ENCODE measurements around the gene DBN1.

The DBN1 gene

DNA sequence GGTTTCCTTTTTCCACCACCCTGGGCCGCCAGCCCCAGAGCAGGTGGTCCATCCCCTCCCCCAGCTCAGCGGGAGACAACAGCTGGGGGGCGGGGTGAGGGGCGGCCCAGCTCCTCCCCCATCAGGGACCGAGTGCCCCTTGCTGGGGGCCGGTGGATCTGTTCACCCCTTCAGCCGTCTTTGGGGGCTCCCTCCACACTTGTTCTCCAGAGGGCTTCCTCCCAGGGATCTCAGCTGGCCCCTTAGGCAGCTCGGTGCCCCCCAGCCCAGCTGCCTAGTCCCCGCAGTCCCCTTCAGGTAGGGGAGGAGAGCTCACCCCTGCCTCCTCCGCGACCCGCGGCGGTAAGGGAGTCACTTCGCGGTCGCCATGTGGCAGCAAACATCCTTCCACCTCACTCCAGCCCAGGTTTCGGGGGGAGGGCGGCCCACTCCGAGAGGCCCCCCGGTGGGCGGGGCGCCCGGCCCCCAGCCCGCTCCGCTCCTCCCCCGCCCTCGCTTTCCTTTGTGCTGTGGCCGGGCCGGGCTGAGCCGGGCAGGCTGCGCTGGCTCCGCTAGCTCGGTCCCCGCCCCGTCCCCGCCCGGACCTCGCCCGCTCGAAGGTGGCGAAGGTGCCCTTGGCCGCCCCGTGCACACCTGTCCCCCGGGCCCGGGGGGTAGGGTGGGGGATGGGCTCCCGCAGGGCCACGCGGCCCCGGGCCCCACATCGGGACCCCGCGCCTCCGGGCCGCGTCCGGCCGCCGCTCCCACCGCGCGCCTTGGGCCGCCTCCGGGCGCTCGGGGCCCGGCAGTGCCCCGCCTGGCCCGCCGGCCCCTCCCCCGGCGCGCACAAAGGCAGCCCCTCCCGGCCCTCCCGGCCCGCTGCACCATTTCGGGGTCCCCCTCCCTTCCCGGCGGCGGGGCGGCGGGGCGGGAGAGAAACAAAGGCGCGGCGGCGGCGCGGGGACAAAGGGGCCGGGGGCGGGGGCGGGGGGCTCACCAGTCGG is 683 bp downstream of the DBN1 start:
- DNase-seq: peak; percentile 24

DNA sequence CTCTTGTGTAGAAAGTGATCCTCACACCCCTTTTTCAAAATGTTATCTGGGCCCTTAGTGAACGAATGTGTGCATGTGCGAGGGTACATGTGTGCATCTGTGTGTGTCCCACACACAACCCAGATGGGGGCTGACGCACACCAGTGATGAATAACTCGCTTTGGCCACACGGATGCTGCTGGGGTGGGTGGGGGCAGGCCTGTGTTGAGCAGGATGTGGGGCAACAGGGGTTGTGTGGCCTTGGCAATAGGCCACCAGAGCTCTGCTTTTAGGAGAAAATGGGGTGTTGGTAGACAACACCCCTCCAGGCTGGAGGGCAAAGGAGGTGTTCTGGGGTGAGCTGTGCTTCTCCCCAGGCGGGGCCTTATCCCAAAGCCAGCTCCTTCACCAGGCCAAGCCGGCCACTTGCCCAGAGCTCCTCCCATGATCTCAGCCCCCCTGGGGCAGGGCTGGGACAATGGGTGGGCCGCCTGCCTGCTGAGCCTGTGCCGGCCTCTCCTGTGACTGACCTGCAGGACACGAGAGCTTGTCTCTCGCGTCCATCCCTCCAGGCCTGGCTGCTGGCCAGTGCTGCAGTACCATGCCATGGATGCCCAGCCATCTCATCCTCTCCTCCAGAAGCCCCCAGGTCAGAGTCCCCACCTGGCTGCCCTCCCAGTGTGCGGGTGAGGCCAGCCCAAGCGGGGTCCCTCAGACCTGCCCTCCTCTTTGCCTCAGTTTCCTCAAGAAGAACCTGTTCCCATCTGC is 1.7 kb downstream of the DBN1 start:
- no peak for DNase-seq

DNA sequence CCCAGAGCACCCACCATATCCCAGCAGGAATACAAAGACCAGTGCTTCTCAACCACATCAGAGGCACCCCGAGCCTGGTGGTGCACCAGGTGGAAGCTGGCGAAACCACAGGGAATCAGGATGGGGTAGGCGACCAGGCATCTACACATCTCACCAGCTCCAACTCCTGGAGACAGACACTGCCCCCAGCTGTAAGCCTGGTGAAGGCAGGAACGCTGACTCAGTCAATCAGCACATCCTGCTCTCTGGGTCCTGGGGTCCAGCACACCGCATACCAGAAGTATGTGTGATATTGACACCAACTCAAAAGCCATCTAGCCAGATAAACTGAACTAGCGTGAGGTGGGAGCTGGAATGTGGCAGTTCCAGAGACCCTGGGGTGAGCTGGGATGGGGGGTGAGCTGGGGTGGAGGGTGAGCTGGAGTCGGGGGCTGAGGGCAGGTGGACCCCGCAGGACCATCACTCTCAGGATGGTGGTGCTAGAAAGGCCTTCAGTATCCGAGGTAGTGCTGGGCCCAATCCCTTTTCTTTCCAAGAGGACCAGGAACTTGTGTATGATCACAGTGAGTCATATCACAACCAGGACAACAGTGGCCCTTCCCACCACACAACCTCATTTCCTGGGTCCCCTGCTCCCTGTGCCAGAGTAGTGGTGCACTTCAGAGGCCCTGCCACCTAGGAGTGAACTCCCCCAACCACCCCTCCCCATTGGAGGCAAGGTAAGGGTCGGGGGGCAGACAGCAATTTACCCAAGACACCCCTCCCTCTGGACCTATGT is 2.5 kb downstream of the DBN1 start:
- DNase-seq: no peak

DNA sequence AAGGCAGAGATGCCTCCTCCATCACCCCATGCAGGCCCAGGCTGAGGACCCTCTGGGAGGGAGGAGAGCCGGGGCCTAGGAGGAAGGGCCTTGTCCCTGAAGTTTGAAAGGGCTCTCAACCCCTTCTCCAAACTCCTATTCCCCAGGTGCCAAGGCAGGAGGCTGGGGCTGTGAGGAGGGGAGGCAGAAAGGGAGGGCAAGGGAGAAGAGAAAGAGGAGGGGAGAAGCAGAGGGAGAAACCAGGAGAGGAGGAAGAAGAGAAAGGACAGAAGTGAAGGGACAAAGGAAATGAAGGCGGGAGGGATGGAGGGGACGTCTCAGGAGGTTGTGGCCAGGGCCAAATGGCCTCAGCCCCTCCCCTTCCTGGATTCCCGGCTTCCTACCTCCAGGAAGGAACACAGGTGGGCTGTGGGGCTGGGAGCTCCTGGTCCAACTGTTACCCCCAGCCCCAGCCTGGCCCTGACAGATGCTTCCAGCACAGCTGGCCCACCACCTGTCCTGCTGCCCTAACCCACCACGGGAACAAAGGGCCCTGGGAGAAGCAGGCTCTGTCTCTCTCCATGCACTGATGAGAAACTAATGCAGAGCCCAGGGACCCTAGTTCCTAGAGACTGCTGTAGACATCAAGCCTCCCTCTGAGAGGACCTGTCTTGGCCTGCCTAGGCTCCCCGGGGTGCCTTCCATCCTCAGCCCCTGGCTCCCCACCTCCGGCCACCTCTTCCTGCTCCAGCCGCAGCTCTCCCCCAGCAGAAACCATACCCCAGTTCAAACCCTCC is 3.5 kb downstream of the DBN1 start:
- DNase-seq: no peak

DNA sequence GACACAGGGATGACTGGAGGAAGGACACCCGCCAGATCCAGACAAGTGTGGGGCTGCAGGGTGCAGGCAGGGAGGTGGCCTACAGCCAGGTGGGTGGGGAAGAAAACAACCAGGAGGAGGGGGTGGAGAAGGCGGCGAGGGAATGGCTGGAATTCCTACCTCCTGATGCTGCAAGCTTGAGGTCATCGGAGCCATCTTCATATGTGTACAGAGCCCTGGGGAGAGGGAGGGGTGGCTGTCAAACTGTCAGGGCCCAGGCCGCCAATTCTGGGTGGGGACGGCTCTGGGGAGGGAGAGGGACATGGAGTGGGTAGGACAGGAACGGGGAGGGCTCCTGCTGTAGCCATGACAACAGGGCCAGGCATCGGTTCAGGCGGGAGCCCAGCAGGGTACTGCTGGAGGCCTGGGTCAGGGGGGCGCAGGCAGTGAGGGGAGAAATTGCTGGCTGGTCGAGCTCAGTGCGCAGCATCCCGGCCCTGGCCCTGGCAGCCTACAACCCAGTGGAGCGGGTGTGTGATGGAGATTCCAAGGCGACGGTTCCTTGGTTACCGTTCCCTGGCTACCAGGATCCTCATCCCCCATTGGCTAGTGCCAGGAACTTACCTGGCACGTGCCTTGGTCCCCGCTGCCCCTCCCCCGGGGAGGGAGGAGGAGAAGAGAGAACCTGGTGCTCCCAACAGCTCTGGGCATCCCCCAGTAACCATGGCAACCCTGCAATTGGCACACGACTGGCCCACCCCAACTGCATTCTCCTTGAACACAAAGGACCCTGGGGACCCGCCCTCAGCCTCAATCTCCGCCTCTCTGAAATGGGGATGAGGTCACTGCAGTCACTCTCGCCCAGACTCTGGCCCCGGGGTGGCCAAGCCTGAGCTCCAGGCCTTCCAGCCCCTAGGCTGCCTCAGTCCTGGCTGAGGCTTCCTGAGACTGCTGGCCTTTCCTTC is 4.5 kb downstream of the DBN1 start:
- no peak for DNase-seq

DNA sequence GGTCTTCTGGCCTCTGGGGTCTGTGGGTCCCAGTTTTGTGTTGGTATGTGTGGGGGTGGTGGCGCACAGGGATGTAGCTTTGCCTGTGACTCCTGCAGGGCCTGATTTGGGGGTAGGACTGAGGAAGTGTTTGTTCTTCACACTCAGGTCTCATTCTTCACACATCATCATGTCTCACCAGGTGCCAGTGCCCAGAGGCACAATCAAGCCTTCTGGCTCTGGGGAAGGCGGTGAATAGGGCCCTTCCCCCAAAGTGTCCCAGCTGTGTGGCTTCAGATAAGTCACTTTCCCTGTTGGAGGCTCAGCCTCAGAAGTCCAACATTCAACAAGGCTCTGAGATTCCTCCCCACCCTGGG is 5.1 kb downstream of the DBN1 start:
- no peak for DNase-seq

DNA sequence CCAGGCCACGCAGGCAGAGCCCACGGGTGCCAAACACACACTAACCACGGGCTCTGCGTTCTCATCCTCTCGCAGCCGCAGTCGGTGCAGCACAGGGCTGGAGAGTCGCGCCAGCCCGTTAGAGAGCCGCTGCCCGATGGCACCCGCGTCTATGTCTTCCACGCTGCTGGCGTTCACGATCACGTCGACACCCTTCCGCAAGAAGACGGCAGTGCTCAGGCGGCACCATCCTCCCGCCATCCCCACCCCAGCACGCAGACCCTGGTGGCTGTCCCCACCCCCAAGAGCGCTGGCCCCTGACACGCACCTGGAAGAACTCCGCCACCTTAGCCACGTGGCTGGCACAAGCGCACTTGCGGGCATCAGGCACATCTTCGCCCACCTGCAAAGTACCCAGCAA is 6.0 kb downstream of the DBN1 start:
- no peak for DNase-seq

DNA sequence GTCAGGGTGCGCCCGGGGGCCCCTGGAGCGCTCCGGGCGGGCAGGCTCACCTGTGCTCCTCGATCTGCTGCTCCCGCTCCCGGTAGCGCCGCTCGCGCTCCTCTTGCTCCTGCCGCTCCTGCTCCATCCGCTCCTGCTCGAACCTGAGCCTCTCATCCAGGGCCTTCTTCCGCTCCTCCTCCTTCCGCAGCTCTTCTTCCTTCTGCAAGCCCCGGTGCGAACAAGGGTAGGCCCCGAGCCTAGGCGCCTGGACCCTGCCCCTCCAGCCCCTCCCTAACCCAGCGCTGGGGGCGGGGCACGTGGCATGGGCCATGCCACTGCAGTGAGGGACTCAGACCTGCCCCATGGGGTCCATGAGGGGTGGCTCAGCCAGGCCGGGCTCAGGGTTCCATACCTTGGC is 6.6 kb downstream of the DBN1 start:
- no peak for DNase-seq

DNA sequence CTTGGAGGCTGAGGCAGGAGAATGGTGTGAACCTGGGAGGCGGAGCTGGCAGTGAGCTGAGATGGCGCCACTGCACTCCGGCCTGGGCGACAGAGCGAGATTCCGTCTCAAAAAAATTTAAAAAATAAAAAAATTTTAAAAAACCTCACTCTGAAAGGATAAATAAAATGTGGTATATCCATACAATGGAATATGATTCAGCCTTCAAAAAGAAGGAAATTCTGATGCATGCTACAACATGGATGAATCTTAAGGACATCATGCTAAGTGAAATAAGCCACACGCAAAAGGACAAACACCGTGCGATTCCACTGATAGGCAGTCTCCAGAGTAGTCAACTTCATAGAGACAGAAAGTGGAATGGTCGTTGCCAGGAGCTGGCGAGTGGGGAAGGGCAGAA is 8.4 kb downstream of the DBN1 start:
- DNase-seq: no peak

DNA sequence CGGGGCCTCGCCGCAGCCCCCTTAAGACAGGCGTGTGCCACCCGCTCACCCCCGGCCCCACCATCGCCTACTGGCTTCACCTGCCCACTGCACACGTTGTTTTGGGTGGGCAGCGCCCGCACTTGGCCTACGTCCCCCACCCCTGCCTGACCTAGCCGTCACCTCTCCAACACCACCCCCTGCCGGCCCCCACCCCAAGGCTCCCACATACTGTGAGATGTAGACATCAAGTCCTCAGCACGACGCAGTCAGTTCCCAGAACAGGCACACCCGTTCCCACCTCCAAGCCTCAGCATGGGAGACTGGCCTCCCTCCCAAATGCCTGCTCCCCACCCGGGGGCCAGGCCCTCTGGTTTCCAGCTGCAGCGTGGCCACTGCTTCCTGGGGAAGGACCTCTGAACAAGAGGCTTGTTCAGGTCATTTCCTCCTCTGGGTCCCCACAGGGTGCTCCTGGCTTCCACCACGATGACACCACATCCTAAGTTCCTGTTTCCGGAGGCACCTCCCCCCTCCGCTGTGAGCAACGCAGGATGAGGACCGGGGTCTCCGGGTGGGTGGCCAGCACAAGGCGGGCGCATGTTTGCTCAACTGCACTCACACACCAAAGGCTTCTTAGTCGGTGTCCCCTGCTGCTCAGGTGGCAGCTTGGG is 11.3 kb downstream of the DBN1 start:
- no peak for DNase-seq

DNA sequence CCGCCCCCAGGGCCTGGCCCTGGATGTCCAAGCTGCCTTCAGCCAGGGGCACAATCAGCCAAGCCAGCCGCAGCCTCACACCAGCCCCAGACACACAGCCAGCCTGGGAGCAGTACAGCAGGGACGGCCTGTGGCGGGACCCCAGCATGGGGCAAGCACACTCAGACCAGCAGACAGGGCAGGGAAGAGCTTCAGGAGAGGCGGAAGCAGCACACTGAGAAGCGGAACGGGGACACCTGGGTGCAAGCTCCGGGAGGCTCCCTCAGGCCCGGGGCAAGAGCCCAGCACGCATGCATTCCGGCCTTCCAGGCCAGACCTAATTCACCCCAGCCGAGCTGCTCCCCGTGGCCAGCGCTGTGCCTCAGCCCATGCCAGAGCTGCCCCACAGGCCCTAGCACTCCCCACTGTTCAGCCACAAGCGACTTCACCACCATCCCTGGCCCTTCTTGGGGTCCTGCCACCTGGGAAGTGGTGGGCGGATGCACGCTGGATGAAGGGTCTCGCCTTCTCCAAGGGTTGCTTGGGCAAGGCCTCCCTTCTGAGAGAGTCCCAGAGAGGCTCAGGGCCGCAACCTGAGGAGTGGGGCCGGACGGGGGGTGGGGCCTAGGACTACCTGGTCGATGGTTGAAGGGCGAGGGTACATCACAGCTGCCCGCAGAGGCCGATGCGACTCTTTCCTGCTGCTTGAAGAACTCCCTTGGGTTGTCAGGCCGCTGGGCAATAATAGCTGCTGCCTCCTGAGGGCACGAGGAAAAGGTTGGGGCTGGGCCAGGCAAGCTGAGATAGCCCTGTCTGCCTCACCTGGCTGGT is 13.4 kb downstream of the DBN1 start:
- DNase-seq: no peak

DNA sequence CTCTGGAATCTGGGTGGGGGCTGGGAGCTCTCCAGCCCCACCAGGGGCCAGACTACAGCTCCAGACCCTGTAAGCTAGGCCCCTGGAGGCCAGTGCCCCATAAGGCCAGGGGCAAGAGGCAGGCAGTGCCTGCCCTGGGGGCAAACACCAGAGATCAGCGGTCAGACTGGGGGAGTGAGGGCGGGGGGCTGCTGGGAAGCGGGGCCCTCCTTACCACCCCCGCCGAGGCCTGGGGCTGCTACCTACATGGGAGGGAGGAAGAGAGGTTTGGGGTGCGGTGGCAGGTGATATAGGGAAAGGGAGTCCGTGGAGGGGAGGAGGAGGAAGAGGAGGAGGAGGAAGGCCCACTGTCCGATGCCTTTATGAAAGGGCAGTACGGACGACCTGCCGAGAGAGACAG is 14.1 kb downstream of the DBN1 start:
- DNase-seq: no peak

DNA sequence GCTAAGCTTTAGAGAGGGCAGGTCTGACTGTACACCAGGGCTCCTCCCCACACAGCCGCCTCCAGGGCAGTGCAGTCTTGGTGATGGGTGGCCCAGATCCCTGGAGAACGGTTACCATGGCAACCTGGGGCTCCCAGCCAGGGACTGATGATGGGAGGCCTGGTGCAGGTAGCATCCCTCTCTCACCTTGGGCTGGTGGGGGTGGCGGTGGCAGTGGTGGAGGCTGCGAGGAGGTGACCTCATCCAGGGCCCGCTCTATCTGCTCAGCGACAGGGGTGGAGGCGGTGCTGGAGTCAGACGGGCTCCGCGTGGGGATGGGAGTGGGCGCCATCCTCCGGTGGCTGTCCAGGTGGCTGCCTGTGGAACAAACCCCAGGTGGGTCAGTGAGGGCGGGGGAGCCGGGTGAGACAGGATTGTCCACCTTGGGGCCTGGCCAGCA is 14.5 kb downstream of the DBN1 start:
- DNase-seq: no peak

DNA sequence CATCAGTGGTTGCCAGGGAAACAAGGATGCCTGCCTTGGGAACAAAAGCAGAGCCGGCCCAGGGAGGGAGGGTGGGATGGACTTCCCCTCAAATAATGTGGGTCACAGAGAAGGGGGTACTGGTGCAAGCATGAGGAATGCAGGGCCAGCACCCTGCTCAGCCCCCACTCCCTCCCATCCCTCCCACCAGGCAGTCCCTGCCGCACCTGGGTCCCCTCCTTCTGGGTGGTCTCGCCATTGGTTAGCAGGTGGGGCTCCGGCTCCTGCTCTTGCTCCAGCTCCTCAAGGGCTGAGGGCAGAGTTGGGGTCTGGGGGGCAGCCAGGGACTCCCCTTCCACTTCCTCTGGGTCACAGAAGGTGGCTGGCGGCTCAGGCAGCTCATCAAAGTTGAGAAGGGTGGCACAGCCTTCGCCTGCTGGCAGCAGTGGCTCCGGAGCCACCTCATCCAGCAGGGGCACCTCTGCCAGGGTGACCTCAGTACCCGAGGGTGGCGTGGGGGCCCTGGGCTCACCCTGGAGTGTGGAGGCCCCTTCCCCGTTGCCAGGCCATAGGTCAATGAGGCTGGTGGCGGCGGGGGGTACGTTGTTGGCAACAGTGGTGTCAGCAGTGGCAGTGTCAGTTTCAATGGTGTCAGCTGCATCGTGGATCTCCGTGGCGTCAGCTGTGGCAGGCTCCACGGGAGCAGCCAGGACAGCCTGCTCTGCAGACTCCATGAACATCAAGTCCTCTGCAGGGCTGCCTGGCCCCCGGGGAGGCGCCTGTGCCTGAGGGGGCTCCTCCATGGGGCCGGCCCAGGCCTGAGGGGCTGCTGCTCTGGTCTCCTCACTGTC is 15.4 kb downstream of the DBN1 start:
- no peak for DNase-seq

DNA sequence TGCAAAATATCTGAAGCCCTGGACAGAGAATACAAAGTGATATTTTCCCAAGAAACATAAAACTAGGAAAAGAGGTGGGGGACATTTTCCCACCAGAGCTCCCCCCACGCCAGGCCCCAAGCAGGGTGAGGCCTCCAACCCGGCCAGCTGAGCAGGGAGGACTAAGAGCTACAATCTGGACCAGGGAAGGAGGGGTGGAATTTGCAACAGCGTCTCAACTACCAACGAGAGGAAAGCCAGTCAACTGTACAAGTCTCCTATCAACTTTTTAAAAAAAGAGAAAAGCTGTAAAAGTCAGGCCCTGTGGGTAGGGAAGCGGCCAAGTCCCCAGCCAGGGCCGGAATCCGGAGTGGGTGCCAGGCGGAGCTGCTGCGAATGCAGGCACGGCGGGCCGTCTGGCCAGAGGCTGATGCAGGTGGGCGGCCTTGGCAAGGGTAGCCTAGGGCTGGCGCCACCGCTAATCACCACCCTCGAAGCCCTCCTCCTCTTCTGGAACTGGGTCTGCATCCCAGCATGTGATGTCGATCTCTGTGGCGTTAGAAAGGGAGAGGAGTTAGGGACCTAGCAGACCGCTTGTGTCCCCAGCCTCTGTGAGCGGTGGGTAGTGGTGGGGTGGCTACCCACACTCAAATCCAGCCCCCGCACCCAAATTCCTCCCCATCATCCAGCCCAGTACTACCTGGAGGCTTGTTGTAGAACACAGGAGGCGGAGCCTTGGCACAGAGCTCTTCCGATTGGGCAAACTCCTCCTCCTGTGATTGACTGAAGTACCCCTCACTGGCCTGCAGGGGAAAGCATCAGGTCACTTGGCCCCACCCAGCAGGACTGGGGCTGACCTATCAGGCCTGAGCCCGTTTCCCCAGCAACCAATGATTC is 16.2 kb downstream of the DBN1 start:
- DNase-seq: peak; percentile 54

DNA sequence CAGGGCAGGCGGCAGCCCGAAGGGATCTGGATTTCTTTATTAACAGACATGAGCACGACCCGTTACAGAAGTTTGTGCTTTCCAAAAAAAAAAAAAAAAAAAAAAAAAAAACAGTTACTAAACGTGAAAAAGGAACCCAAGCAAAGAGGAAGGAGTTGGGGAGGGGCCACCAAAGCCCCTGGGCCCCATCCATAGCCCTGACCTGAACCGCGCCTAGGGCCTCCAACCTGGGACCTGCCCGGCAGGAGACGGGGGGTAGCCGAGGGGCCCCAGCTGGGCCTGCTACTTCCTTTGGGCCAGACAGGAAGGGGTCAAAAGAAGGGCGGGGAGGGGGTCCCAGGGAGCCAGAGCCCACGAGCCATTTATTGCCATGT is 16.9 kb downstream of the DBN1 start:
- DNase-seq: no peak

DNA sequence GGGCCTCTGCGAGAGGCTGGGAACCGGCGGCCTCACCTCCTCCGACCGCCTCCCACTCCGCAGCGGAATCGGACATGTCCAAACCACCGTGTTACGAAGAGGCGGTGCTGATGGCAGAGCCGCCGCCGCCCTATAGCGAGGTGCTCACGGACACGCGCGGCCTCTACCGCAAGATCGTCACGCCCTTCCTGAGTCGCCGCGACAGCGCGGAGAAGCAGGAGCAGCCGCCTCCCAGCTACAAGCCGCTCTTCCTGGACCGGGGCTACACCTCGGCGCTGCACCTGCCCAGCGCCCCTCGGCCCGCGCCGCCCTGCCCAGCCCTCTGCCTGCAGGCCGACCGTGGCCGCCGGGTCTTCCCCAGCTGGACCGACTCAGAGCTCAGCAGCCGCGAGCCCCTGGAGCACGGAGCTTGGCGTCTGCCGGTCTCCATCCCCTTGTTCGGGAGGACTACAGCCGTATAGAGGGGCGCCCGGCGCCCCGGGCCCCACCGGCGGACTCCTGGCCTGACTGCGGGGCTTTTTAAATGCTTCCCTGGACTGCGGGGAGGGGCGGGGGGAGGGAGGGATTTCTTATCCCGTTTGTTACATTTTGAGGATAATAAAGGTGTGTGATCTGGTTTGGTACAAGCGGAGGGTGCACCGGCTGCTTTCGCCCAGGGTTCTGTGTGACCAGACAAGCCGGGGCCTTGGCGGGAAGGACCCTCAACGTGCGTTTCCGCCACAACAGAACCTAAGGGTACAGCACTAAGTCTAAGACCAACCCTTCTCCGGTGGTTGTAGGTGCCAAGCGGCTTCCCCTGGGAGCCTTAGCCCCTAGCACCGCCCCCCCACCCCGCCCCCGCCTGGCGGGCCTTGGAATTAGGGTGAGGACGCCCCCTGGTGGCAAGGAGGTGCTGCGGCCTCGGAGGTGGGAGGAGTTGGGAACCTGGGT is 17.5 kb downstream of the DBN1 start:
- peak; percentile 81 for DNase-seq
